ENCODE measurements around the gene PSENEN.
A peak's percentile ranks its signal among the peaks of the same experiment; 100 is the strongest.

PSENEN gene

DNA sequence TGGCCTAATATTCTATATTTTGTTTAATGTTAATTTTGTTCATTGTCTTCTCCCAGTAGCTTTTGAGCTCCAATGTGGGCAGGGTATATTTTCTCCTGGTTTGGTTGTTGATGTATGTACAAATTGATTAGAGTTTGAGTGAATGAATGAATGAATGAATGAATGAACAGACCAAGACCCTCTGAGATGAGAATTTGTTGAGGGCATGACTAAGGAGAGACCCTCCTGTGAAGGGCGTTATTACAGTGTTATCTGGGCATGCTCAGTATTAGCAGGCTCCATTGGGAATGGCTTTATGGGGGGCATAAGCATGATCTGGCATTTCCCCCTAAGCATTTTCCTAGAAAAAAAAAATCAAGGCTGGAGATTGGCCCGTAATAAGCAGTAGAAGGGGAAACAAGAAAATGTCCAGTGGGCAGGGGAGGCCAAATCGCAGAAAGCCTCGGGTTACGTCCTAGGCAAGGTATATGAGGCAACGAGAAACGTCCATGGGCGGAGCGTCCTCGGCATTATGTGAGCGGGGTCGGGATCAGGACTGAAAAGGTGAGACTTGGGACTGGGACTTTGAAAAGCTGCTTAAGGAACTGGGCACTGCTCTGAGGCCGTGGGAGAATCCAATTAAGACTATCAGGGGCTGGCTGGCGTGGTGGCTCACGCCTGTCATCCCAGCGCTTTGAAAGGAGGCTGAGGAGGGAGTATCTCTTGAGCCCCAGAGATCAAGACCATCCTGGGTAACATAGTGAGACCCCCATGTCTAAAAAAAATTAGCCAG lies 29.0 kb downstream of the PSENEN start:
- DNase-seq = no peak

DNA sequence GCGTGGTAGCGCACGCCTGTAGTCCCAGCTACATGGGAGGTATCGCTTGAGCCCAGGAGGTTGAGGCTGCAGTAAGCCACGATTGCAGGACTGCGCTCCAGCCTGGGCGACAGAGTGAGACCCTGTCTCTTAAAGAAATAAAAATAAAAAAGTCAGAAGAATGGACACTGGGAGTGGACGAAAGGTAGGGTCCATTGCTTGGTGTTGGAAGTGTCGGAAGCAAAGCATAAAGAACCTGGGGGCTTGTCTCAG lies 29.5 kb downstream of the PSENEN start:
- DNase-seq = no peak

DNA sequence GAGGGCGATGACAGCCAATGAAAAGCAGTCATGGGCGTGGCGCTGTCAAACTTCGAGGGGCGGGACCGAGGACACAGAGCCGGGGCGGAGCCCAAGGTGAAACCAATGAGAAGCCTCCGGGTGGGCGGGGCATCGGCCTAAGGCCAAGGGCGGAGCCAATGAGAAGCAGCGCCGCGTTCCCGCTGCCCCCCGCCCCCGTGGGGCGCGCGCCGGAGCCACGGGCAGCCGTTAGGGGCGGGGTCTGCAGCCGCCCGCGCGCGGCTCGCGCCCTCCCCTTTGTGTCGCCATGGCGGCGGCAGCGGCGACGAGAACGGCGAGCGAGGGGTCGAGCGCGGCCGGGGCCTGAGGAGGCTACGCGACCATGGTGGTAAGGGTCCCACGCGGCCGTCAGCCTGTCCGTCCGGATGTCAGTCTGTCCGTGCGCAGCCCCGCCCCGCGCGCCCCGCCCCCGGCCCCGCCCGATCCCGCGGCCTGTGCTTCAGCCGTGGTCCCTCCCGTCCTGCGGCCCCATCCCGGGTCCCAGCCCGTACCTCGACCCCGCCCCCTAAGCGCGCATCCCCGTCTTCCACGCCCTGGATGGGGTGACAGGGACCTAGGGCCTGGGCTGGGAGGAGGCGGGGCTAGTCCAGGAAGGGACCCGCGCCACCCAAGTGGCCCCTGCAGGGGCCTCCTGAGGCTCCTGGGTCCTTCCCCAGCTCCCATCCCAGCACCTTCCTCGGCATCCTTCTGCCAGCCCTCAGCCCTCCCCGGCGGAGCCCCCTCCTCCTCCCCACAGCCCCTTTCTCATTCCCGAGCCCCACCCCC lies 30.0 kb downstream of the PSENEN start, which contains the start of gene ARHGAP33:
ARHGAP33 (plus strand) TSS at position 267 of the 804 bp plus-strand sequence; CDS start at position 362, 95 bp downstream.
- DNase-seq = peak; percentile 100

DNA sequence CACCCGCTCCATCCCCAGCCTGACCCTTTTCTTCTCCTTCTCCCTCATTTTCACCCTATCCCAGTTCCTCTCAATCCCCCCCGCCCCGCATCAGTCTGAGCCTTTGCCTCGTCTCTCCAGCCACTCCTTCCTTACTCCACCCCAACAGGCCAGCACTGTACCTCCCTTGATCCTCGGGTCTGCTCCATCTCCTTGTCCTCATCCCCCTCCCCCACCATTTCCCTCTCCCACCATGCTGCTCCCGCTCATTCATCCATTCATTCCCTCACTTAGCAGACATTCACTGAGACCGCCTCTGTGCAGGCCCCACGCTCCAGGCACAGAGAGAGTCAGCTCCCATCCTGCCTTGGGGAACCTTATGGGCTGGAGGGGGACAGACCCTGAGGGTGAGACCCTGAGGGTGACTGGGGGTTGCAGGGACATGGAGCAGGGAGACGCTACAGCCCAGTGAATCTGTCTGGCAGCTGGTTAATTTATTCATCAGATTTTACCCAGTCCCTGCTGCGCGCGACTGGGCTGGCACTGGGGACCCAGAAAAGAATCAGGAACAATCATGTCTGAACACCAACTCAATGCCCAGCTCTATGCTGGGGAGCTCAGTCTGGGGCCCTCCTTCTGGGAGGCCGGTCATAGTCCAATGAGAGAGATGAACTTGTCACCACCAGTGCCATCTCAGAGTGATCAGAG lies 30.8 kb downstream of the PSENEN start:
- peak; percentile 51 for DNase-seq

DNA sequence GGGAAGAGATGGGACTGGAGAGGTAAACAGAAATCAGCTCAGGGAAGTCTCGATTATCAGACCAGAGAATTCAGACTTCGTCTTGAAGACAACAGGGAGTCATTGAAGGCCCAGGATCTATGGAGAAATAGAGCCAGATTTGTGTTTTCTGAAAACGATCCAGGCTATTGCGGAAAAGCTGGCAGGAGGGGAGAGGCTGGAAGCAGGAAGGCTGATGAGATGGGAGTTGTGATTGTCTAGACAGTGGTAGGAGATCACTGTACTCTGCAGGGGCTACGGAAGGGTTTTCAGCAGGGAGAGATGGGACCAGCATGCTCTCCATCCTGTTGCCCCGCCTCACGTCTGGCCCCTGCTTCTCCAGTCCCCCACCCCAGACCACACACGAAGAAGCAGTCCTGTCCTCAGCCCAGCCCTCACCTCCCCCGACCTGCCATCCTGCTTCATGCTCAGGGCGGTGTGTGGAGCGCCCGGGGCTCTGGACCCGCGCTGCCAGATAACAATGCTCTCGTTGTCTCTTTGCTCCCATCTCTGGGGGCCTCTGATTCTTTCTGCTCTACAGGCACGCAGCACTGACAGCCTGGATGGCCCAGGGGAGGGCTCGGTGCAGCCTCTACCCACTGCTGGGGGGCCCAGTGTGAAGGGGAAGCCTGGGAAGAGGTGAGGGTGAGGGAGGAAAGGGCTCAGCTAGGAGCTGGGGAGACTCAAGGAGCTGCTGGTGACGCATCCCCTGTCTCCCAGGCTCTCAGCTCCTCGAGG lies 31.8 kb downstream of the PSENEN start:
- DNase-seq = no peak

DNA sequence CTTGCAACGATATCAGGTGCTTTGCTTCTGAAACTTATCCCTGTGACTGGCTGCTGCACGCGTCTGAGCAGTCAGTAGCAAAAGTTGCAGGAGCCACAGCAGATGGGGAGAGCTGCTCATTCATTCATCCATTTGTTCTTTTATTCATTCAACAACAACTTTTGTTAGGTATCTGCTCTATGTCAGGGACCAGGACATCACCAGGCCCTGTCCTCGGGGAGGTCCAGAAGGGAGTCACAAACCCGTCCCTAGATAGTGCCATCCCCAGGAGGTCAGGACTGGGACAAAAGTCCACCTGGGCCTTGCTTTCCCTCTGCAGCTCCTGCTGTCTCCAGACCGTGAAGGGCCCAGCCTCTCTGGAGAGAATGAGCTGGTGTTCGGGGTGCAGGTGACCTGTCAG lies 32.5 kb downstream of the PSENEN start:
- no peak for DNase-seq

DNA sequence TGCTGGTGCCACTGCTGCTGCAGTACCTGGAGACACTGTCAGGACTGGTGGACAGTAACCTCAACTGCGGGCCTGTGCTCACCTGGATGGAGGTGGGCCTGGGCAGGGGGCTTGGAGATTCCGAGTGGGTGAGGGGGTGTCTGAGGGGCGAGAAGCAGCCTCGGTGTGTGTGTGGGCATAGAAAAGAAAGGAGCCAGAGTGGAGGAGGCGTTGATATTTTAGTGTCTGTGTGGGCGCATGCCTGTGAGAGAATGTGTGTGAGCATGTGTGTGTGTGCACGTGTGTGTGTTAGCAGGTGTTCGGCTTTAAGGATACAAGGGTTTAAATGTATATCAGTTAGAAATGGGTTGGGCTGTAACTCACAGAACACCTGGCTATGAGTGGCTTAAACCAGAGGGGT lies 33.6 kb downstream of the PSENEN start:
- DNase-seq = no peak

DNA sequence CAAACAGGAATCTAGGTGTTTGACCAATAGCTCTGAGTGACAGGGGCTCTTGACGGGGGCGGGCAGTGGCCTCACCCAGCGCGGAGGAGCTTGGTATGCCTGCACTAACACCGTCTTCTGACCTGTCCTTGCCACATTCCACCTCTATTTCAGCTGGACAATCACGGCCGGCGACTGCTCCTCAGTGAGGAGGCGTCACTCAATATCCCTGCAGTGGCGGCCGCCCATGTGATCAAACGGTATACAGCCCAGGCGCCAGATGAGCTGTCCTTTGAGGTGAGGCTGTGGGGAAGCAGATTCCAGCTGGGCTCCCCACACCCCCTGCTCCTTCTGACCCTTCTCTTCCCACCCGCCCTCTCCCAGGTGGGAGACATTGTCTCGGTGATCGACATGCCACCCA lies 34.6 kb downstream of the PSENEN start:
- DNase-seq = no peak

DNA sequence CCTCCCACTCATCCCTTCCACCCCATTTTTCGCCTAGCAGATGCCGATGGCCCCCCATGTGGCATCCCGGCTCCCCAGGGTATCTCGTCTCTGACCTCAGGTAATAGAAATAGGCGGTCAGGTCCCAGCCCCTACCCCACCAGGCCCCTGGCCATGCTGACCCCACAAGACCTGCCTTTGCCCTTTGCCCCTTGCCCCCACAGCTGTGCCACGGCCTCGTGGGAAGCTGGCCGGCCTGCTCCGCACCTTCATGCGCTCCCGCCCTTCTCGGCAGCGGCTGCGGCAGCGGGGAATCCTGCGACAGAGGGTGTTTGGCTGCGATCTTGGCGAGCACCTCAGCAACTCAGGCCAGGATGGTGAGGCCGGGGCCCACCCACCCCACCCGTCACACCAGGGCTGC lies 35.3 kb downstream of the PSENEN start:
- no peak for DNase-seq

DNA sequence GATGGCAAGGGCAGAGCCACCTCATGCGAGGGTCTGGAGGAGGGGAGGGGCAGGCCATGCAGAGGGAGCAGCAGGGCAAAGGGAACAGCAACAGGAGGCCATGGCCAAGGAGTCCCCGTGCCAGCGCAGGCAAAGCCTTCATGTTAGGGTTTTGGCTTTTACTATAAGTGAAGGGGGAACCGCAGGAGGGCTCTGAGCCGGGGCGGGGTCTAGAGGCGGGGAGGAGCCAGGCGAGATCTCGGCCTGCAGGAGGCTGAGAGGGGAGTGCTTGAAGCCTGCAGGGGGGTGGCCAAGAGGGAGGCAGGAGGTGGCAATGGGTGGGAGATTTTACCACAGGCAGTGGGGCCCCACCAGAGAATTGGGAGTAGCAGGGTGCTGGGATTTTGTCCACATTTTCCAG lies 36.2 kb downstream of the PSENEN start:
- DNase-seq = no peak

DNA sequence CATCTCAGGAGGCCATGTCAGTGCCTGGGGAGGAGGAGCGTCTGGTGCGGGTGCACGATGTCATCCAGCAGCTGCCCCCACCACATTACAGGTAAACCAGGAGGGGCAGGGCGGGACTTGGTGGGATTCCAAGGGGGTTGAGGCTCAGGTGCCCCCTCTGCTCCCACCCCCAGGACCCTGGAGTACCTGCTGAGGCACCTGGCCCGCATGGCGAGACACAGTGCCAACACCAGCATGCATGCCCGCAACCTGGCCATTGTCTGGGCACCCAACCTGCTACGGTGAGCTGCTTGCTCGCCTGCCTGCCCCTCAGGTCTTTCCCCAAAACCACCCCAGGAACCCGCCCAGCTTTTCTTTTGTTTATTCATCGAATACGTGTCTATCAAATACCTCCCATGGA lies 37.1 kb downstream of the PSENEN start:
- no peak for DNase-seq

DNA sequence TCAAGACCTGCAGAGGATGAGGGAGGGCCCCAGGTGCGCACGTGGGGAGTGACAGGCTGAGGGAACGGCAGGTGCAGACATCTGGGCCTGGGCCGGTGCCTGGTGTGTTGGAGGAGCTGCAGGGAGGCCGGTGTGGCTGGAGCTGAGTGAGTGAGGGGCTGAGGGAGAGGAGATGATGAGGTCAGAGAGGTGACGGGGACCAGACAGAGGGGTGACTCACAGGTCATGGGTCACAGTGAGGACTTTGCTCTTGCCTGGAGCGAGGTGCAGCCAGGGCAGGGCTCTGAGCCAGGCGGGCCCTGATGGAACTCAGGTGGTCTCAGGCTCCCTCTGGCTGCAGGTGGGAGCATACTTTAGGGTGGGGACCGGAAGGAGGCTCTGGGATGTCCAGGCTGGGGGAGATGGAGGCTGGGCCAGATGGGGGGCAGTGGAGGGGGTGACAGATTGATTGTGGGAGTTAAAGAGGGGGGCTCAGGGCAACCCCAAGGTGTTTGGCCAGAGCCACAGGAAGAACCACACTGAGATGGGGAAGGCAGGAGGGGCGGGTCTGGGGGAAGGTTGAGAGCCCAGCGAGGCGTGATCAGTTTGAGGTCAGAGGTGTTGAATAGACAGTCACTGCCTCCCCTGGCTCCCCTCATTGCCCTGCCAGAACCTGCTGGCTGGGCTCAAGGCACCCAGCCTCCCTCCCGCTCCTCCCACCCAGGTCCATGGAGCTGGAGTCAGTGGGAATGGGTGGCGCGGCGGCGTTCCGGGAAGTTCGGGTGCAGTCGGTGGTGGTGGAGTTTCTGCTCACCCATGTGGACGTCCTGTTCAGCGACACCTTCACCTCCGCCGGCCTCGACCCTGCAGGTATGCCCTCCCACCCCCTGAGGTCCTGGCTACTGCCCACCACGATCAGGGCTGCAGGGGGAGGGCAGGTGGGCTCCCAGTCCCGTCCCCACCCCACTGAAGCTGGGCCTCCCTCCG lies 38.3 kb downstream of the PSENEN start:
- no peak for DNase-seq

DNA sequence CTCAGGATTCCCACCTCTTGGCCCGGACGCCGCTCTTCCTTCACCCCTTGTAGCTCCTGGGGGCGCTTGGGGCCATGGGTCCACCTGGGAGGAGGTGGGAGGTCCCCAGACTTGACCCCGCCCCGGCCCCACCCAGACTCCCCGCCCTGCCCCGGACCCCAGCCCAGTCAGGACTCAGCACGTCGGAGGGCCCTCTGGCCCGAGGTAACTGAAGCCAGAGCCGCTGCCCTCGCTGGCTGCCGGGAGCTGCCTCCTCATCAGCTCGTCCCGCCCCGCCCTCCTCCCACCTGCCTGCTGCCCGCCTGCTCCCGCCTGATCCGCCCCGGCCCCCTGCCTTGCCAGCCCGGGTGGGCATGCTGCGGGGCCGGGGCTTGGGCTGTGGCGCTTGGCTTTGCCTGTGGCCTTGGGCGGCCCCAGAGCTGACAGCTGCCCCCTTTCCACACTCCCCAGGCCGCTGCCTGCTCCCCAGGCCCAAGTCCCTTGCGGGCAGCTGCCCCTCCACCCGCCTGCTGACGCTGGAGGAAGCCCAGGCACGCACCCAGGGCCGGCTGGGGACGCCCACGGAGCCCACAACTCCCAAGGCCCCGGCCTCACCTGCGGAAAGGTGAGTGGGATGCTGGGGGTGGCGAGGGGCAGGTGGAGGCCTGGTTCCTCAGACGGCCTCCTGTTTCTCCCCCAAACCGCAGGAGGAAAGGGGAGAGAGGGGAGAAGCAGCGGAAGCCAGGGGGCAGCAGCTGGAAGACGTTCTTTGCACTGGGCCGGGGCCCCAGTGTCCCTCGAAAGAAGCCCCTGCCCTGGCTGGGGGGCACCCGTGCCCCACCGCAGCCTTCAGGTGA lies 39.3 kb downstream of the PSENEN start:
- DNase-seq = no peak

DNA sequence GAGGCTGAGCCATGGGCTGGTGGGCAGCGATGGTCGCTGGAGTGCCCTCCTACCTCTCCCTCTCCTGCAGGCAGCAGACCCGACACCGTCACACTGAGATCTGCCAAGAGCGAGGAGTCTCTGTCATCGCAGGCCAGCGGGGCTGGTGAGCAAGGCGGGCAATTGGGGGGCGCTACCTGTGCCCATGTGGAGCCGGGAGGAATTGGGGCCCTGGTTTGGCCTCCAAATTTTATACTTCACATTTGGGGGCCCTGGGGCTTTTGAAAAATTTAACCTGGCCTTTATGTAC lies 39.8 kb downstream of the PSENEN start:
- no peak for DNase-seq

DNA sequence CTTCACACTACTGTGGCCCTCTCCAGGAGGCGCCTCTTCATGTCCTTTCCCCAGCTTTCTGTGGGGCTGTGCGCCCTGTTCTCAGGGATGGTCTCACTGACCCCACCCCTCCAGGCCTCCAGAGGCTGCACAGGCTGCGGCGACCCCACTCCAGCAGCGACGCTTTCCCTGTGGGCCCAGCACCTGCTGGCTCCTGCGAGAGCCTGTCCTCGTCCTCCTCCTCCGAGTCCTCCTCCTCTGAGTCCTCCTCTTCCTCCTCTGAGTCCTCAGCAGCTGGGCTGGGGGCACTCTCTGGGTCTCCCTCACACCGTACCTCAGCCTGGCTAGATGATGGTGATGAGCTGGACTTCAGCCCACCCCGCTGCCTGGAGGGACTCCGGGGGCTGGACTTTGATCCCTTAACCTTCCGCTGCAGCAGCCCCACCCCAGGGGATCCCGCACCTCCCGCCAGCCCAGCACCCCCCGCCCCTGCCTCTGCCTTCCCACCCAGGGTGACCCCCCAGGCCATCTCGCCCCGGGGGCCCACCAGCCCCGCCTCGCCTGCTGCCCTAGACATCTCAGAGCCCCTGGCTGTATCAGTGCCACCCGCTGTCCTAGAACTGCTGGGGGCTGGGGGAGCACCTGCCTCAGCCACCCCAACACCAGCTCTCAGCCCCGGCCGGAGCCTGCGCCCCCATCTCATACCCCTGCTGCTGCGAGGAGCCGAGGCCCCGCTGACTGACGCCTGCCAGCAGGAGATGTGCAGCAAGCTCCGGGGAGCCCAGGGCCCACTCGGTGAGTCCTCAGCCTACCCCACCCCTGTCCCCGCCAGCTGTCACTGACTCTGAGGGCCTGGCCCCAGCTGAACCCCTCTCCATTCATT lies 41.1 kb downstream of the PSENEN start:
- no peak for DNase-seq

DNA sequence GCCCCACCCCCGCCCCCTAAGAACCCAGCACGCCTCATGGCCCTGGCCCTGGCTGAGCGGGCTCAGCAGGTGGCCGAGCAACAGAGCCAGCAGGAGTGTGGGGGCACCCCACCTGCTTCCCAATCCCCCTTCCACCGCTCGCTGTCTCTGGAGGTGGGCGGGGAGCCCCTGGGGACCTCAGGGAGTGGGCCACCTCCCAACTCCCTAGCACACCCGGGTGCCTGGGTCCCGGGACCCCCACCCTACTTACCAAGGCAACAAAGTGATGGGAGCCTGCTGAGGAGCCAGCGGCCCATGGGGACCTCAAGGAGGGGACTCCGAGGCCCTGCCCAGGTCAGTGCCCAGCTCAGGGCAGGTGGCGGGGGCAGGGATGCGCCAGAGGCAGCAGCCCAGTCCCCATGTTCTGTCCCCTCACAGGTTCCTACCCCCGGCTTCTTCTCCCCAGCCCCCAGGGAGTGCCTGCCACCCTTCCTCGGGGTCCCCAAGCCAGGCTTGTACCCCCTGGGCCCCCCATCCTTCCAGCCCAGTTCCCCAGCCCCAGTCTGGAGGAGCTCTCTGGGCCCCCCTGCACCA lies 41.9 kb downstream of the PSENEN start:
- DNase-seq = no peak

DNA sequence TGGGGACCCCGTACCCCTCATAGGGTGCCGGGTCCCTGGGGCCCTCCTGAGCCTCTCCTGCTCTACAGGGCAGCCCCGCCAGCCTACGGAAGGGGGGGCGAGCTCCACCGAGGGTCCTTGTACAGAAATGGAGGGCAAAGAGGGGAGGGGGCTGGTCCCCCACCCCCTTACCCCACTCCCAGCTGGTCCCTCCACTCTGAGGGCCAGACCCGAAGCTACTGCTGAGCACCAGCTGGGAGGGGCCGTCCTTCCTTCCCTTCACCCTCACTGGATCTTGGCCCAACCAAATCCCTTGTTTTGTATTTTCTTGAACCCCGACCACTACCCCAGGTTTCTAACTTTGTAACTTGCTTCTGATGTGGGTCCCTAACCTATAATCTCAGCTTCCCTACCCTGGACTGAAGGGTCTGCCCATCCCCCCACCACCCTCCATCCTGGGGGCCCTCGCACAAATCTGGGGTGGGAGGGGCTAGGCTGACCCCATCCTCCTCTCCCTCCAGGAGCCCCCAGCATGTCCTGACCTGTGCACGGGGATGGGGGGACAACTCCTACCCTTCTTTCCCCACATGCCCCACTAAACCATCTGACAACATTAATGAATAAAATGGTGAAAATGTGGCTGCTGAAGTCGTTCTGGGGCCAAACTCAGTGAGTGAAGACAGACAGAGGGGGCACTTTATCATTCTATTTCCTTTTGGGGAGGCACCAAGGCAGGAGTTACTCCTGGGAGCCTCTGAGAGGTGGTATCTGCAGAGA lies 42.9 kb downstream of the PSENEN start:
- DNase-seq = no peak

DNA sequence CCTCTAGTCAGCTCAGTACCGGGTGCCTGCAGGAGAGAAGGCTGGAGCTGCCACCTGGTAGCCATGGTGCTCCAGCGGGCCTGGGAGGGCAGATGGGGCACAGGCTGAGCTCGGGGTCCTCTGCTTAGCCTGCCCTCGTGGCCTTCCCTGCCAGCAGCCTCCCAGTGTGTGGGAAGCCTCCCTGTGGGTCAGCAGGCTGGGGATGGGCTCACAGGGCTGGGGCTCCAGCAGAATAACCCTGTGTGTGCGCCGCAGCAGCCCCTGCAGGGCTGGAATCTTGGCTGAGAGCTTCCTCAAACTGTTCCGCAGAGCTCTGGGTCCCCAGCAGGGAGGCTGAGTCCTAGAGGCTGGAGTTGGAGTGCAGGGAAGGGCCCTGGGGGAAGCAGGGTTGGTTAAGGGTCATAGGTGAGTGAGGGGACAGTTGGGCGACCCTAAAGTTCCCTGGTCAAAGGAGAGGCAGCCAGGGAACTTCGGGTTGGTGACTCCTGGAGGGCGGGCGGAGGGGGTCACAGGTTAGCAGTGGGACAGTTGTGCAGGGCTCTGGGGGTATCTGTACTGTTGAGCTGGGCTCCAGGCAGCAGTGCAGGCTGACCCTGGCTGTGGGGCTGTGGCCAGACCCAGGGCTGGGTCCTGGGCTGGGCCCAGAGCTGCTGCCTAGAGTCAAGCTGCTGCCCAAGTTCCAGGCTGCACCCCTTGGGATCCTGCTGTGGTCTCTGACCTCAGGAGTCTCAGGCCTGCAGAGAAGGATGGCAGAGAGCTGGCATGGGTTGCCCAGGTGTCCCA lies 43.9 kb downstream of the PSENEN start:
- no peak for DNase-seq
